OCI-M2 (cell line): Measurements from ENCODE around the gene CST2.
"Not testable (repeated sequence)": the region's sequence is repeated elsewhere in the genome, so short reads cannot be mapped to it uniquely, and the experiment has no call there.

Experiments used
- DNase-seq: peaks from one replicate; lab custom pipeline; 2025; ENCODE audit not compliant: unreplicated experiment; lab: John Stamatoyannopoulos, UW

Gene CST2

DNA sequence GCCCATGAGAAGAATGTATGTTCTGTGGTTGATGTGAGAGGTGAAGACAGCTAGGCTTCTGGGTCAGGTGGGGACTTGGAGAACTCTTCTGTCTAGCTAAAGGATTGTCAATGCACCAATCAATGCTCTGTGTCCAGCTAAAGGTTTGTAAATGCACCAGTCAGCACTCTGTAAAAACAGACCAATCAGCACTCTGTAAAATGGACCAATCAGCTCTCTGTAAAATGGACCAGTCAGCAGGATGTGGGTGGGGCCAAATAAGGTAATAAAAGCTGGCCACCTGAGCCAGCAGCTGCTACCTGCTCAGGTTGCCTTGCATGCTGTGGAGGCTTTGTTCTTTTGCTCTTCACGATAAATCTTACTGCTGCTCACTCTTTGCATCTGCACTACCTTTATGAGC, 15.0 kb downstream of the CST2 start:
- not testable (repeated sequence) for DNase-seq

DNA sequence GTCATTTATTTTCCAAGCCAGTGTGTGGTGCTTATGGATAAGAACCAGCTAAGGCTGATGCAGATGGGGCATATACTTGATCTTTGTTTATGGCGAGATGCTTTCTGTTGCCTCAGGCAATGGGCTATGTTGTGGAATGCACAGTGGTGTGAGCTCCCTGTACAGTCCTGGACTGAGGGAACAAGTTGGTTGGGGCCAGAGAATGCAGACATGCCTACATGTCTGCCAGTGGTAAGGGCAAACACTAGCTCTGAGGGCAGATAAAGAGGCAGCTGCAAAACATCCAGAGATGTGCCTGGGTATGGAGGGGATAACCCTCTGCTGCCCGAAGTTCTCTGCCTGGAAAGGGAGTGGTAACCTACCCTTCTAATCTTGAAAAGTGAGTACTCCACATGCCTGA, 16.2 kb downstream of the CST2 start:
- DNase-seq: not testable (repeated sequence)

DNA sequence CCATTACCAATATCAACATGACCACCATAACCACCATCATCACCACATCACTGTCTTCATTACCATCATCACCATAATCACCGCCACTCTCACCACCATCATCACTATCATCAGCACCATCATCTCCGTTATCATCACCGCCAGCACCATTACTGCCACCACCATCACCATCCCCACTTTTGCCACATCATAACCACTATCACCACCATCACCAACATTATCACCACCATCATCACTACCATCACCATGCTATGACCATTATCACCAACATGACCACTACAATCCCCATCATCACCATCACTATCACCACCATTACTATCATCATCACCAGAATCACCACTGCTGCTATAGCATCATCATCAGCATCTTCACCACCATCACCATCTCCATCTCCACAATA, 25.7 kb downstream of the CST2 start:
- DNase-seq: no peak

DNA sequence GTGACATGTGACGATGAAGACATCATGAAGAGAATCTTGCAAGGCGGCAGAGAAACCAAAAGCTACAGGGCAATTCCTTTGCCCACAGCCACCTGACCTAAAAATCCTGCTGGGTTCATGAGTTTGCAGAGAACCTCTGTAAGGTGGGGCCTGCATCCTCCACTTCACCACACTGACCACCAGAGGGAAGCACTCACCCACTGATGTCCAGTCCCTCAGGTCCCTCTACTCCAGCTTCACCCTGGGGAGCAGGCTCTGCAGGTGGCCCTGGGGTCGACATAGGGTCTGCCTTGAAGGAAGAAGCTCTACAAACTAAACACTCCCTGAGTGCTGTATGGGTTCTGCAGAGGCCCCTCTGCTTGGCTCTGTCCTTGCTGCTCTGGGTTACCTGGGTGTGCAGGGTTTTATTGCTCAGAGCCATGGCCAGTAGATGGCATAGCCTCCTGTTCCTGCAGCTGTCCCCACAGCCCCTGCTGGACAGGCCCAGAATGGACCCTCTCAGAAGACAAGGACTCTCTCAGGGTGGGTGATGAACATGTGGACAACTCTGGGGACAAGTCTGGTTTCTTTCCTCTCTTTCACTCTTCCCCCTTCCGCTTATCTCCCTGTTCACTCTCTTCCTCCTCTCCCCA, 27.2 kb downstream of the CST2 start:
- DNase-seq: not testable (repeated sequence)

DNA sequence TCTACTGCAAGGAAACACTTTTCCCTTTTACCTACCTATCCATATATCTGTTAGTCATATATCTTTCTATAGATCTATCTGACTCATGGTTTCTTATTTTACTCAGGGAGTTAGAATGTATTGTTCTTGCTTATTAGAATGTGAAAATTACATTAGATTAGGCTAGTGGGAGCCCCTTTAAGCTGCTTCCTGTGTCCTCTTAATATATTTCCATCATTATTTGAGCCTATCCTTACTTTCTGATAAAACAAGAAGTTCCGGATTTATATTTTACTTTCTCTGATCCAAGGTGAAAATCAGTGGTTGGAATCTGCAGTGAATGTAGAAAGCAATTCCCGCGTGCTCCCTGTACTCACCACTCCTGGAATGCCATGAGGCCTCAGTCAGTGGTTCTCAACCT, 31.0 kb downstream of the CST2 start:
- DNase-seq: no peak

DNA sequence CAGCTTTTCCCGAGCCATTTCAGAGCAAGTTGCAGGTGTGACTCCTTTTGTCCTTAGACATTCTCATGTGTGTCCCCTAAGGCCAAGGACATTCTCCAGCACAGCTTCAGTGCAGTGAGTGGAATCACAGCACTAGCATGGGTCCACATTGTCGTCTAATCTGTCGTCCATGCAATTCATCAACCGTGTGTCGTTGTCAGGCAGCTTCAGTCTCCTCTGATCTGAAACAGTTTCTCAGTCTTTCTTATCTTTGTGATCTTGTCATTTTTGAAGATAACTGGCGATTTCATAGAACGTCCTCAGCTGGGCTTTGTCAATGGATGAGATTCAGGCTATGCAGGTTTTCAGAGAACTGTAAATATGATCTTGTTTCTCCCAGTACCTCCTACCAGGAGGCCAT, 31.7 kb downstream of the CST2 start:
- no peak for DNase-seq

DNA sequence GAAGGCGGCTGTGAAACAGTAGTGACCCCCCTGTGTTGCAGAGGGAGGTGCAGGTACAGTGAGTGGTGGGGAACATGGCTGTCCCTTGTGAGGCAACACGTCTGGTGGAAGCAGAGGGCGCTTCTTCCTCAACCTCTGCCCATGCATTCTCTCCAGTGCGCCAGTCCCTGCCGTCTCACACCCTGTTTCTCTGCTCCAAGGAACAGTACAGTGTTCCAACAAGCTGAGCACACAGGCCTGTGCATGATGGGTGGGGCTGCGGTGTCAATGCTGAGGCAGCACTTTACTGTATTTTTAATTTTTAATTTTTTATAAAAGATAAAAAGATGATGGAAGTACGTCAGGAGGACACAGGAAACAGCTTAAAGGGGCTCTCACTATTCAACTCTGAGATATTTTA, 32.5 kb downstream of the CST2 start:
- no peak for DNase-seq

DNA sequence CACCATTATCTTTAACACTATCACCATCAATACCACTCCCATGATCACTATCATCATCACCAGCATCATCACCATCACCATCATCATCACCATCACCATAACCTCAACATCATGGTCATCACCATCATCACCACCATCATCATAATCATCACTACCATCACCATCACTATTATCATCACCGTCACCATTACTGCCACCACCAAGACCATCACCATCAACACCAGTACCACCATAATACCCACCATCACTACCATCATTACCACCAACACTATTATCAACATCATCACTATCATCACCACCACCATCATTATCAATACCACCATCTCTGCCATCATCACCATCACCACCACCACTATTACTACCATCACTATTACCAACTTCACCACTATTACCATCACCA, 43.1 kb downstream of the CST2 start:
- DNase-seq: no peak

DNA sequence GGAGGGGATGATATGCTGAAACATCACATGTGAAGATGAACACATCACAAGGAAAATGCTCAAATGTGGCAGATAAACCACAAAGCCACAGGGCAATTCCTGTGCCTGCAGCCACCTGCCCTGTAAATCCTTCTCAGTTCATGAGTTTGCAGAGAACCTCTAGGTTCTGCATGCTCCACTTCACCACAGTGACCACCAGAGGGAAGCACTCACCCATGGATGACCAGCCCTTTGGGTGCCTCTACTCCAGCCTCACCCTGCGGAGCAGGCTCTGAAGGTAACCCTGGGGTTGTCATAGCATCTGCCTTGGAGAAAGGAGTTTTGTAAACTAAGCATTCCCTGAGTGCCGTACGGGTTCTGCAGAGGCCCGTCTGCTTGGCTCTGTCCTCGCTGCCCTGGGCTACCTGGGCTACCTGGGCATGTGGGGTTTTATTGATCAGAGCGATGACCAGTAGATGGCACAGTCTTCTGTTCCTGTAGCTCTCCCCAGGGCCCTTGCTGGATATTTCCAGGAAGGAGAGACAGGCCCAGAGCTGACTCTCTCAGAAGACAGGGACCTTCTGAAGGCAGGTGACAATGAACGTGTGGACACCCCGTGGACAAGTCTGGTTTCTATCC, 44.1 kb downstream of the CST2 start:
- DNase-seq: no peak

DNA sequence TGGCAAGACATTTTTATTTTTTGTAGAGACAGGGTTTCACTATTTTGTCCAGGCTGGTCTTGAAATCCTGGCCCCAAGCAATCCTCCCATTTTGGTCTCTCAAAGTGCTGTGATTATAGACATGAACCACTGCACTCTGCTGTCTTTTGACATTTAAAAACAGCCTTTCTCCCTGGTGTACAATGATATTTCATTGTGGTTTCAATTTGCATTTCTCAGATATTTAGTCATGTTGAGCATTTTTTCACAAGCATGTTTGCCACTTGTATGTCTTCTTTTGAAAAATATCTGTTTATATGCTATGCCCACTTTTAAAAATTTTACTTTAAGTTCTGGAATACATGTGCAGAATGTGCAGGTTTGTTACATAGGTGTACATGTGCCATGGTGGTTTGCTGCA, 47.9 kb downstream of the CST2 start:
- DNase-seq: not testable (repeated sequence)

DNA sequence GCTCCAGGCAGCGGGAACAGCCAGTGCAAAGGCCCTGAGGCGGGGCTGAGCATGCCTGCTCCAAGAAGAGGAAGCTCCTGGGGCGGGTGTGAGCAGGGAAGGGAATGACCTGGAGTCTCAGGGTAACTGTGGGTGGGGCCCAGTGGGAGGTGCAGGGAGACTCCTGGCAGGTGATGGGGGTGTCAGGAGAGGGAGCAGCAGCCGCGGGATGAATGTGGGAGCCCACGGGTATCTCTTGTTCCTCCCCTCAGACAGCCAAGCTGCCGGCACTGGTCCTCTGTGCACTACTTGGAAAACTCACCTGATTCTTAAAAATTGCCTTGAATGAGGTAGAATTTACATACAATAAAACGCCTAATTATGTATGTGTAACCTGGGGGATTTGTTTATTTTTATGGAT, 49.1 kb downstream of the CST2 start:
- not testable (repeated sequence) for DNase-seq

DNA sequence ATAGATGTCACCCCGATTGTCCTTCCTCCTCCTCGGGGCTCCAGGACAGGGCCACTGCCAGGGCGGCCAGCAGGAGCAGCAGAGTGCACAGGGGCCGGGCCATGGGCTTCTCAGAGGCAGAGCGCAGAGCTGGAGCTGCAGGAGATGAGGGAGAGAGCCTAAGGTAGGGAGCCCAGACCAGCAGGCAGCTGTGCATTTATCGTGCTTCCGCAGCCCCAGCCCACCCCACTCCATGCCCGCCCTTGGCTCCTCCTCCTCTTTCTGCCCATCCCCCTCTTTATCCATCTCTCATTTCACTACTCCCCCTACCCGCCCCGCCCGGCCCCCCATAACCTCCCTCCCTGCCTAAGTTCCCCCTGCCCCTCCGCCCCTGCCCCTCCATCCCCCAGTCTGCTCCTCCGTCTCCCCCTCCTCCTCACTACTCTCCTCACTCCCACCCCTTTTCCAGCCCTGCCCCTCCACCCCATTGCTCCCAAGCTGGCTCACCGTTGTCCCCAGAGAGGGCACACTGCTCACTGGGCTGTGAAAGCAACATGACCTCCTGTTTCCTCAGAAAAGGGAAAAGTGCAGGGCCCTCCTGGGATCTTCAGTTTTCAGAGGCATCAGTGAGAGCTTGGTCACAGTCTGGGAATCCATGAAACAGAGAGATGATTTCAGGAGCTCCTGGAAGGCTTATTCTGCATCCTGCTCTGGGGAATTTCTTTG, 50.3 kb downstream of the CST2 start:
- DNase-seq: no peak

DNA sequence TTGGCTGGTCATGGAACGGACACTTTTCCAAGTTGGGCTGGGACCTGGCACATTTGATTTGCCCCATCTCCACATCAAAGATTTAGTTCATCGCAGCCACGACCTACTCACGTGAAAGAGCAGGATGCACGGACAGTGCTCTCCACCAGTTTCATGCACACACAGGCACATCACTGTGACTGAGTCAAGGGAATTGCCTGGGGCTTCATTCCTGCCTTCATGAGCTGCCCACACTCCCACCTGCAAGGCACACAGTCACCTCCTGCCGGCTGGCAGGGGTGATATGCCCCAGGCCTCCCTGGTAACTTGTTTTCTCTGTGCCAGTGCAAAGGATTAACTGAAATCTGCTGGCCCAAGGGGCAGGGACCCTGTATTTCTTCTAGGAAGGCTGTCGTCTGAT, 52.4 kb downstream of the CST2 start:
- no peak for DNase-seq
